ENCODE data around the gene SLCO4A1.

The SLCO4A1 gene

GRCh38 chr20:62622877-62623487, 19.3 kb upstream of the SLCO4A1 start:
- Histone ChIP-seq H3K79me2 (ENCODE audit: control insufficient read depth, low read length) (no peaks in the 10 kb centered on the region; the same call in 1 of the 2 replicates), H3K27me3 (ENCODE audit: control insufficient read depth, low read length) (no peaks in the 10 kb centered on the region), H3K27ac (ENCODE audit: low read depth, low read length) (peak overlapping the region; percentile 64), H3K4me1 (ENCODE audit: control insufficient read depth, low read length) (peaks cover 59% of the 10 kb centered on the region), H3K4me2 (ENCODE audit: low read length) (peak overlapping the region; percentile 75), H3K36me3 (ENCODE audit: control insufficient read depth, low read length) (peaks cover 7% of the 10 kb centered on the region), H4K20me1 (ENCODE audit: control insufficient read depth, insufficient read depth, low read depth, low read length) (no peaks in the 10 kb centered on the region), H3F3A (ENCODE audit: control insufficient read depth, insufficient read depth) (peaks cover 12% of the 10 kb centered on the region), H3K4me3 (ENCODE audit: low read length) (peak overlapping the region; percentile 60), H3K9me3 (ENCODE audit: control insufficient read depth, insufficient read depth, low read length) (peaks cover 10% of the 10 kb centered on the region), H3K9me2 (replicated peaks; ENCODE audit: control insufficient read depth, low read length) (no peaks in the 10 kb centered on the region)
- TF ChIP-seq EZH2phosphoT487 (IDR thresholded peaks at IDR 0.05; ENCODE audit: borderline replicate concordance, low read length) = no peak
- no peak for TF ChIP-seq CTCF (IDR thresholded peaks at IDR 0.05; ENCODE audit: low read depth, low read length, poor library complexity, severe bottlenecking)

- Histone ChIP-seq H3F3A (ENCODE audit: control insufficient read depth, insufficient read depth) (peaks cover 13% of the 10 kb centered on the region), H3K4me1 (ENCODE audit: control insufficient read depth, low read length) (peaks cover 59% of the 10 kb centered on the region), H4K20me1 (ENCODE audit: control insufficient read depth, insufficient read depth, low read depth, low read length) (no peaks in the 10 kb centered on the region), H3K4me2 (ENCODE audit: low read length) (peak overlapping the region; percentile 75), H3K27ac (ENCODE audit: low read depth, low read length) (peak overlapping the region; percentile 64), H3K27me3 (ENCODE audit: control insufficient read depth, low read length) (no peaks in the 10 kb centered on the region), H3K4me3 (ENCODE audit: low read length) (peak overlapping the region; percentile 60), H3K9me3 (ENCODE audit: control insufficient read depth, insufficient read depth, low read length) (peaks cover 10% of the 10 kb centered on the region), H3K36me3 (ENCODE audit: control insufficient read depth, low read length) (peaks cover 7% of the 10 kb centered on the region), H3K9me2 (replicated peaks; ENCODE audit: control insufficient read depth, low read length) (no peaks in the 10 kb centered on the region), H3K79me2 (ENCODE audit: control insufficient read depth, low read length) (no peaks in the 10 kb centered on the region; the same call in 1 of the 2 replicates)
- no peak for TF ChIP-seq EZH2phosphoT487 (IDR thresholded peaks at IDR 0.05; ENCODE audit: borderline replicate concordance, low read length)
- no peak for TF ChIP-seq CTCF (IDR thresholded peaks at IDR 0.05; ENCODE audit: low read depth, low read length, poor library complexity, severe bottlenecking)
Measured at GRCh38 chr20:62623488-62624324, 18.6 kb upstream of the SLCO4A1 start.

- H3K27me3 ChIP-seq (ENCODE audit: control insufficient read depth, low read length) = no peaks in the 10 kb centered on the region
- peaks cover 10% of the 10 kb centered on the region for H3K9me3 ChIP-seq (ENCODE audit: control insufficient read depth, insufficient read depth, low read length)
- peaks cover 58% of the 10 kb centered on the region for H3K4me1 ChIP-seq (ENCODE audit: control insufficient read depth, low read length)
- H4K20me1 ChIP-seq (ENCODE audit: control insufficient read depth, insufficient read depth, low read depth, low read length) = no peaks in the 10 kb centered on the region
- H3K9me2 ChIP-seq (replicated peaks; ENCODE audit: control insufficient read depth, low read length) = no peaks in the 10 kb centered on the region
- H3K4me2 ChIP-seq (ENCODE audit: low read length) = peak overlapping the region; percentile 75
- peaks cover 10% of the 10 kb centered on the region for H3F3A ChIP-seq (ENCODE audit: control insufficient read depth, insufficient read depth)
- TF ChIP-seq EZH2phosphoT487 (IDR thresholded peaks at IDR 0.05; ENCODE audit: borderline replicate concordance, low read length) = no peak
- TF ChIP-seq CTCF (IDR thresholded peaks at IDR 0.05; ENCODE audit: low read depth, low read length, poor library complexity, severe bottlenecking) = peak; percentile 92
- peak overlapping the region; percentile 60 for H3K4me3 ChIP-seq (ENCODE audit: low read length)
- no peaks in the 10 kb centered on the region; the same call in 1 of the 2 replicates for H3K79me2 ChIP-seq (ENCODE audit: control insufficient read depth, low read length)
- peaks cover 7% of the 10 kb centered on the region for H3K36me3 ChIP-seq (ENCODE audit: control insufficient read depth, low read length)
- H3K27ac ChIP-seq (ENCODE audit: low read depth, low read length) = peak overlapping the region; percentile 64
Measured at GRCh38 chr20:62624325-62624690, 18.0 kb upstream of the SLCO4A1 start.

Measured in DOHH2 (cell line).